H1 (cell line): ENCODE data around the gene ATP6V1F. TPM values are rescaled to one million over a fixed set of nuclear protein-coding genes. Genes with fewer than 3 reads are reported as not detected.

Experiments
- CTCF ChIA-PET: fragments of 300-600 bp; sonication (Branson Sonifier 250); formaldehyde crosslinking; loops from one replicate; lab custom pipeline; 2021; ENCODE audit not compliant: partially characterized antibody; lab: Charles Lee
- POLR2A ChIA-PET: fragments of 300-600 bp; sonication (Branson Sonifier 250); formaldehyde crosslinking; loops from one replicate; lab custom pipeline; 2021; ENCODE audit warnings: inconsistent platforms; ENCODE audit not compliant: partially characterized antibody; lab: Charles Lee
- DNase-seq, 2 experiments: peaks; one replicate each; pipeline versions ENCODE4 v3.0.0 to v3.0.0-alpha.2; 2010 to 2022; ENCODE audit warnings: low spot score in 2 of 2, low read depth in 1 of 2, mixed read lengths in 1 of 2
- FAIRE-seq: peaks from 2 replicates; lab custom pipeline; 2011; peaks lifted over from hg19 to GRCh38; lab: Jason Lieb, UNC
- H2AFZ ChIP-seq: 2 replicates; pipeline ENCODE4 v1.8.1; 2012; ENCODE audit warnings: low read length, inconsistent platforms
- H2AK5ac ChIP-seq: 2 replicates; pipeline ENCODE4 v1.6.1; 2013; ENCODE audit warnings: low read depth, low read length
- H2BK120ac ChIP-seq: replicated peaks from 2 replicates; pipeline ENCODE3; 2013; ENCODE audit warnings: low read depth, low read length, inconsistent platforms
- H2BK12ac ChIP-seq: 2 replicates; pipeline ENCODE4 v1.6.1; 2013; ENCODE audit warnings: low read depth, low read length
- H2BK15ac ChIP-seq: 2 replicates; pipeline ENCODE4 v1.6.1; 2013; ENCODE audit warnings: low read length
- H2BK20ac ChIP-seq: 2 replicates; pipeline ENCODE4 v1.6.1; 2013; ENCODE audit warnings: low read length
- H2BK5ac ChIP-seq: 2 replicates; pipeline ENCODE4 v1.6.1; 2013; ENCODE audit warnings: low read depth, low read length
- H3K14ac ChIP-seq: 2 replicates; pipeline ENCODE4 v1.6.1; 2013; ENCODE audit warnings: inconsistent platforms; ENCODE audit not compliant: insufficient read length
- H3K18ac ChIP-seq: 2 replicates; pipeline ENCODE4 v1.6.1; 2013; ENCODE audit warnings: low read length; ENCODE audit errors: extremely low read depth
- H3K23ac ChIP-seq: 2 replicates; pipeline ENCODE4 v1.6.1; 2013; ENCODE audit warnings: inconsistent platforms; ENCODE audit not compliant: insufficient read length
- H3K23me2 ChIP-seq: 2 replicates; pipeline ENCODE4 v1.6.1; 2013; ENCODE audit warnings: low read depth, low read length
- H3K27ac ChIP-seq: 2 replicates; pipeline ENCODE4 v1.6.1; 2011; ENCODE audit warnings: low read depth, low read length, inconsistent platforms
- H3K27me3 ChIP-seq, 4 experiments: replicated peaks in 1 of 4; 1 replicate in 1 of 4; 2 replicates in 3 of 4; pipeline versions ENCODE4 v1.6.1 to v1.8.1; 2011 to 2013; ENCODE audit warnings: low read length in 3 of 4, mild to moderate bottlenecking in 3 of 4, inconsistent platforms in 2 of 4, mixed read lengths in 2 of 4, moderate library complexity in 1 of 4; ENCODE audit not compliant: control insufficient read depth in 3 of 4, insufficient read depth in 3 of 4; ENCODE audit errors: extremely low read depth in 1 of 4
- H3K36me3 ChIP-seq, 4 experiments: 2 replicates each; pipeline versions ENCODE4 v1.6.1 to v1.8.1; 2011 to 2013; ENCODE audit warnings: mild to moderate bottlenecking in 4 of 4, low read length in 3 of 4, moderate library complexity in 2 of 4, control low read depth in 1 of 4, inconsistent platforms in 1 of 4; ENCODE audit not compliant: insufficient read depth in 4 of 4, control insufficient read depth in 2 of 4
- H3K4ac ChIP-seq: replicated peaks from 2 replicates; pipeline ENCODE3; 2013; ENCODE audit warnings: low read length, low read depth, mixed read lengths, inconsistent platforms; ENCODE audit not compliant: insufficient read length
- H3K4me1 ChIP-seq, 4 experiments: replicated peaks in 1 of 4; 1 replicate in 1 of 4; 2 replicates in 3 of 4; pipeline versions ENCODE4 v1.6.1 to v1.8.1; 2011 to 2013; ENCODE audit warnings: low read length in 3 of 4, inconsistent platforms in 2 of 4, mixed read lengths in 1 of 4; ENCODE audit not compliant: insufficient read depth in 4 of 4, control insufficient read depth in 3 of 4
- H3K4me2 ChIP-seq, 2 experiments: 2 replicates each; pipeline versions ENCODE4 v1.6.1 to v1.8.1; 2011 to 2013; ENCODE audit warnings: low read depth in 2 of 2, low read length in 2 of 2, control low read depth in 1 of 2, inconsistent platforms in 1 of 2, mild to moderate bottlenecking in 1 of 2; ENCODE audit not compliant: insufficient read depth in 1 of 2
- H3K4me3 ChIP-seq, 4 experiments: fragments of 200-600, 300-600 bp in 1 of 4; sonication (generic), shearing (Covaris generic), sonication (Bioruptor Twin) in 1 of 4; 2 replicates each; pipeline versions ENCODE4 v1.5.1 to v1.8.1; 2011 to 2016; ENCODE audit warnings: low read length in 4 of 4, low read depth in 3 of 4, control low read depth in 2 of 4, inconsistent platforms in 2 of 4, mild to moderate bottlenecking in 2 of 4, mixed read lengths in 1 of 4, moderate library complexity in 1 of 4; ENCODE audit not compliant: insufficient read depth in 2 of 4; ENCODE audit errors: extremely low read depth in 1 of 4
- H3K56ac ChIP-seq: replicated peaks from 2 replicates; pipeline ENCODE3; 2013; ENCODE audit warnings: low read depth, mild to moderate bottlenecking, mixed read lengths, low read length, inconsistent platforms; ENCODE audit not compliant: insufficient read length
- H3K79me1 ChIP-seq: 2 replicates; pipeline ENCODE4 v1.6.1; 2013; ENCODE audit warnings: low read depth, low read length, control low read depth
- H3K79me2 ChIP-seq, 2 experiments: 2 replicates each; pipeline versions ENCODE4 v1.6.1 to v1.8.1; 2012 to 2013; ENCODE audit warnings: low read length in 2 of 2, mild to moderate bottlenecking in 2 of 2, inconsistent platforms in 1 of 2; ENCODE audit not compliant: insufficient read depth in 2 of 2, control insufficient read depth in 1 of 2
- H3K9ac ChIP-seq, 4 experiments: replicated peaks in 1 of 4; 1 replicate in 1 of 4; 2 replicates in 3 of 4; pipeline versions ENCODE4 v1.6.1 to v1.8.1; 2011 to 2013; ENCODE audit warnings: low read depth in 3 of 4, low read length in 3 of 4, control low read depth in 2 of 4, mild to moderate bottlenecking in 2 of 4, moderate library complexity in 2 of 4, inconsistent platforms in 1 of 4; ENCODE audit errors: extremely low read depth in 1 of 4
- H3K9me3 ChIP-seq, 2 experiments: 2 replicates each; pipeline versions ENCODE4 v1.6.1 to v1.8.1; 2012 to 2013; ENCODE audit warnings: mild to moderate bottlenecking in 2 of 2, moderate library complexity in 2 of 2, control low read depth in 1 of 2, inconsistent platforms in 1 of 2, low read depth in 1 of 2, low read length in 1 of 2, mixed read lengths in 1 of 2; ENCODE audit not compliant: insufficient read depth in 2 of 2
- H4K20me1 ChIP-seq, 2 experiments: replicated peaks in 1 of 2; 2 replicates each; pipeline versions ENCODE3 to v1.8.1; 2011 to 2013; ENCODE audit warnings: inconsistent platforms in 2 of 2, low read length in 2 of 2, mild to moderate bottlenecking in 1 of 2; ENCODE audit not compliant: insufficient read depth in 2 of 2, control insufficient read depth in 1 of 2
- H4K5ac ChIP-seq: 2 replicates; pipeline ENCODE4 v1.6.1; 2013; ENCODE audit warnings: low read length, low read depth, mixed read lengths, inconsistent platforms; ENCODE audit not compliant: insufficient read length
- H4K8ac ChIP-seq: 2 replicates; pipeline ENCODE4 v1.8.0; 2013; ENCODE audit warnings: mild to moderate bottlenecking, moderate library complexity, low read length, inconsistent platforms; ENCODE audit not compliant: insufficient read depth; ENCODE audit errors: extremely low read depth
- H4K91ac ChIP-seq: replicated peaks from 2 replicates; pipeline ENCODE3; 2013; ENCODE audit warnings: low read length, mixed read lengths, inconsistent platforms; ENCODE audit not compliant: insufficient read length
- BCL11A ChIP-seq, 2 experiments: IDR thresholded peaks; one replicate each; pipeline ENCODE4 v1.6.1; 2011; ENCODE audit warnings: low read depth in 2 of 2, low read length in 2 of 2, mild to moderate bottlenecking in 2 of 2
- CBX5 ChIP-seq: fragments of 300-800, 300-1000 bp; sonication (generic); IDR thresholded peaks from 2 replicates; pipeline ENCODE4 v1.7.1; 2016; ENCODE audit warnings: antibody characterized with exemption, low read length, low read depth
- CBX8 ChIP-seq: fragments of 300-800, 300-1000 bp; sonication (generic); IDR thresholded peaks from 2 replicates; pipeline ENCODE4 v1.7.1; 2016; ENCODE audit warnings: low read depth, low read length, borderline replicate concordance
- E2F6 ChIP-seq: IDR thresholded peaks from 2 replicates; pipeline ENCODE4 v1.6.1; 2012; ENCODE audit warnings: inconsistent platforms
- FOSL1 ChIP-seq: IDR thresholded peaks from 2 replicates; pipeline ENCODE4 v1.6.1; 2011; ENCODE audit warnings: mild to moderate bottlenecking, low read depth, low read length, moderate library complexity; ENCODE audit not compliant: insufficient read depth
- KDM4A ChIP-seq: IDR thresholded peaks from one replicate; pipeline ENCODE4 v1.7.1; 2012; ENCODE audit warnings: low read depth, mild to moderate bottlenecking, moderate library complexity, low read length, inconsistent platforms; ENCODE audit not compliant: severe bottlenecking
- PHF8 ChIP-seq: fragments of 200-600 bp; sonication (generic); conservative IDR thresholded peaks from 2 replicates; pipeline ENCODE4 v1.7.1; 2012; ENCODE audit warnings: low read depth, mild to moderate bottlenecking, inconsistent platforms, low read length, moderate library complexity
- POLR2A ChIP-seq, 2 experiments: IDR thresholded peaks; 1 replicate in 1 of 2; 2 replicates in 1 of 2; pipeline ENCODE4 v1.6.1; 2011; ENCODE audit warnings: low read depth in 2 of 2, low read length in 2 of 2, mild to moderate bottlenecking in 2 of 2; ENCODE audit errors: control extremely low read depth in 1 of 2
- POU5F1 ChIP-seq: IDR thresholded peaks from 2 replicates; pipeline ENCODE4 v1.6.1; 2011; ENCODE audit warnings: low read depth, mild to moderate bottlenecking, low read length, moderate library complexity
- USF2 ChIP-seq: IDR thresholded peaks from 2 replicates; pipeline ENCODE4 v1.6.1; 2011; ENCODE audit warnings: low read length, improper control_type of control experiment
- WGBS, 2 experiments: shearing (Covaris generic) in 1 of 2; methylation state at CpG; one replicate each; pipeline versions ENCODE4 v1.1.6 to v1.1.7; 2013 to 2015; ENCODE audit warnings: low lambda C conversion rate in 2 of 2, mixed read lengths in 2 of 2, inconsistent platforms in 1 of 2, low coverage in 1 of 2, missing lambda C conversion rate in 1 of 2; ENCODE audit not compliant: insufficient replicate concordance in 2 of 2, insufficient coverage in 1 of 2, insufficient read length in 1 of 2; ENCODE audit errors: extremely low coverage in 1 of 2, missing lambda C conversion rate in 1 of 2; 5-methylcytosine and 5-hydroxymethylcytosine counted together
- polyA plus RNA-seq, 7 experiments: library from polyadenylated mRNA; depleted of rRNA in 3 of 7; stranded (reverse) in 5 of 7; unstranded in 2 of 7; fragments of >200 nt in 5 of 7; fragments of 200-250 nt in 2 of 7; gene quantifications; 1 replicate in 5 of 7; 2 replicates in 1 of 7; 4 replicates in 1 of 7; pipeline versions ENCODE4 v1.2.1 to v1.2.3, GENCODE V29; 2011 to 2013; ENCODE audit warnings: missing spikeins in 2 of 7, mixed read lengths in 2 of 7
- total RNA-seq: library from RNA; stranded (reverse); fragmentation: NEBNext Ultra II Directional; extraction: Animal tissue kit (Norgen Biotek cat#: 25700); gene quantifications from 2 replicates; pipeline ENCODE4 v1.2.1, GENCODE V29; 2021

Gene ATP6V1F
- total and polyA plus RNA-seq, 2 of the 8 experiments (the other 6 are each of a cell fraction or from before 2014, with no cell fraction given) = 104 to 318 TPM

GRCh38 chr7:128880791-128881457, 18.3 kb downstream of the ATP6V1F start:
- H3K23ac ChIP-seq = no peak overlapping the region
- CTCF ChIA-PET = interaction anchor here (0.5 to 10.3 kb wide), 30 partner anchors 9 to 469 kb away, joined by 3 to 189 read pairs (median 6); partner anchors contain the start of genes ATP6V1F, CCDC136, GARIN1A and KCP
- H3K27ac ChIP-seq = no peak overlapping the region
- no peak overlapping the region for H2BK5ac ChIP-seq
- DNase-seq (no peak), FAIRE-seq (no peak)
- peaks cover 0 to 6% (median 4%) of the 10 kb centered on the region in 4 experiments; a peak in 4 of 7 replicates for H3K4me1 ChIP-seq
- peak overlapping the region; percentile 86; the same call in 1 of the 2 replicates for H4K8ac ChIP-seq
- no peaks in the 10 kb centered on the region for H3K36me3 ChIP-seq
- no peak overlapping the region for H3K56ac ChIP-seq
- H3K9ac ChIP-seq = no peak overlapping the region
- H2BK12ac ChIP-seq = no peak overlapping the region
- POLR2A ChIA-PET = interaction anchor here (0.8 to 3.5 kb wide), 5 partner anchors 11 to 28 kb away, joined by 3 to 22 read pairs (median 4); partner anchors contain the start of gene ATP6V1F
- no peak overlapping the region for H2BK20ac ChIP-seq
- no peak overlapping the region for H2AK5ac ChIP-seq
- H3K79me2 ChIP-seq = no peaks in the 10 kb centered on the region
- no peaks in the 10 kb centered on the region for H3K79me1 ChIP-seq
- WGBS, 2 experiments = 90% methylated on average over 11 of the region's 11 CpGs; no CpG with 5 or more reads in 1 of the 2 experiments
- peaks cover 2% of the 10 kb centered on the region; the same call in 1 of the 2 replicates for H3K23me2 ChIP-seq
- H4K20me1 ChIP-seq = no peaks in the 10 kb centered on the region
- no peak overlapping the region for H3K4me3 ChIP-seq
- no peak overlapping the region for H3K4ac ChIP-seq
- H4K5ac ChIP-seq = no peak overlapping the region
- no peak overlapping the region for H4K91ac ChIP-seq
- H3K27me3 ChIP-seq = no peaks in the 10 kb centered on the region
- no peak overlapping the region for H3K4me2 ChIP-seq
- no peak overlapping the region for H3K18ac ChIP-seq
- no peak overlapping the region for H2AFZ ChIP-seq
- H2BK120ac ChIP-seq = no peak overlapping the region
- H3K14ac ChIP-seq = no peak overlapping the region
- H2BK15ac ChIP-seq = no peak overlapping the region
- H3K9me3 ChIP-seq = no peaks in the 10 kb centered on the region
- no peak for TF ChIP-seq CBX5
- TF ChIP-seq BCL11A (IDR thresholded peaks at IDR 0.05; ENCODE audit: low read depth in 2 of 2, low read length in 2 of 2) = no peak
- no peak for TF ChIP-seq POU5F1
- no peak for TF ChIP-seq KDM4A
- TF ChIP-seq PHF8 = no peak
- no peak for TF ChIP-seq USF2
- no peak for TF ChIP-seq FOSL1
- TF ChIP-seq E2F6 = no peak
- no peak for TF ChIP-seq CBX8
- no peak for TF ChIP-seq POLR2A (IDR thresholded peaks at IDR 0.05; ENCODE audit: control extremely low read depth in 1 of 2, low read depth in 2 of 2, low read length in 2 of 2)
